Dermis lymphatic vessel endothelial cell (primary cell): ENCODE measurements around the gene DNLZ. TPM values are rescaled to one million over a fixed set of nuclear protein-coding genes. Genes with fewer than 3 reads are reported as not detected.

Experiments
- total RNA-seq: library from RNA; depleted of rRNA; stranded (reverse); fragments of >200 nt; gene quantifications from 2 replicates; pipeline ENCODE4 v1.2.1, GENCODE V29; 2014

Gene DNLZ
- 10.0 and 11.8 TPM in 2 replicates for total RNA-seq

GRCh38 chr9:136363106-136363948 is at the start of gene DNLZ:
Gene DNLZ (minus strand): TSS chr9:136363744. CDS start chr9:136363714, 30 bp downstream.

GRCh38 chr9:136410500-136411287 is 47.1 kb upstream of the DNLZ start, which contains the start of the genes ENTR1 and PMPCA:
Gene ENTR1 (minus strand): TSS chr9:136410614. CDS start chr9:136410397, 217 bp downstream.
Gene PMPCA (plus strand): TSS chr9:136410658. CDS start chr9:136410669, 11 bp downstream.

GRCh38 chr9:136400038-136400834 is 36.7 kb upstream of the DNLZ start, which contains the start of gene SNAPC4:
Gene SNAPC4 (minus strand): TSS chr9:136400170. CDS start chr9:136398428, 1,742 bp downstream.

GRCh38 chr9:136373300-136374182 is 10.0 kb upstream of the DNLZ start, which contains the start of gene CARD9:
Gene CARD9 (minus strand): TSS chr9:136373669. CDS start chr9:136372078, 1,591 bp downstream.

GRCh38 chr9:136327304-136327974 is 36.1 kb downstream of the DNLZ start, which contains the start of gene GPSM1:
Gene GPSM1 (plus strand): TSS chr9:136327539. CDS start chr9:136327696, 157 bp downstream.

Other genes starting within 250 kb of the DNLZ start
- gene TMEM250, start 244.9 kb downstream of the DNLZ start, total RNA-seq: 33.1 and 38.2 TPM in 2 replicates
- not detected in 2 replicates for gene LHX3, start 158.6 kb downstream of the DNLZ start, total RNA-seq
- 5.3 and 5.9 TPM in 2 replicates for gene QSOX2, start 117.9 kb downstream of the DNLZ start, total RNA-seq
- not detected in 2 replicates for gene CCDC187, start 59.6 kb downstream of the DNLZ start, total RNA-seq
- gene GPSM1, start 36.2 kb downstream of the DNLZ start, total RNA-seq: 13.8 and 19.9 TPM in 2 replicates
- 0.09 and 0.43 TPM in 2 replicates for gene CARD9, start 9.9 kb upstream of the DNLZ start, total RNA-seq
- gene SNAPC4, start 36.4 kb upstream of the DNLZ start, total RNA-seq: 2.9 and 5.8 TPM in 2 replicates
- gene ENTR1, start 46.9 kb upstream of the DNLZ start, total RNA-seq: 21.9 and 22.3 TPM in 2 replicates
- gene PMPCA, start 46.9 kb upstream of the DNLZ start, total RNA-seq: 33.1 and 38.8 TPM in 2 replicates
- gene INPP5E, start 76.1 kb upstream of the DNLZ start, total RNA-seq: 3.3 and 3.5 TPM in 2 replicates
- gene SEC16A, start 119.3 kb upstream of the DNLZ start, total RNA-seq: 13.2 and 15.3 TPM in 2 replicates
- gene NOTCH1, start 182.3 kb upstream of the DNLZ start, total RNA-seq: 66.1 and 122 TPM in 2 replicates